ENCODE results near the gene EHBP1L1.

Gene EHBP1L1

DNA sequence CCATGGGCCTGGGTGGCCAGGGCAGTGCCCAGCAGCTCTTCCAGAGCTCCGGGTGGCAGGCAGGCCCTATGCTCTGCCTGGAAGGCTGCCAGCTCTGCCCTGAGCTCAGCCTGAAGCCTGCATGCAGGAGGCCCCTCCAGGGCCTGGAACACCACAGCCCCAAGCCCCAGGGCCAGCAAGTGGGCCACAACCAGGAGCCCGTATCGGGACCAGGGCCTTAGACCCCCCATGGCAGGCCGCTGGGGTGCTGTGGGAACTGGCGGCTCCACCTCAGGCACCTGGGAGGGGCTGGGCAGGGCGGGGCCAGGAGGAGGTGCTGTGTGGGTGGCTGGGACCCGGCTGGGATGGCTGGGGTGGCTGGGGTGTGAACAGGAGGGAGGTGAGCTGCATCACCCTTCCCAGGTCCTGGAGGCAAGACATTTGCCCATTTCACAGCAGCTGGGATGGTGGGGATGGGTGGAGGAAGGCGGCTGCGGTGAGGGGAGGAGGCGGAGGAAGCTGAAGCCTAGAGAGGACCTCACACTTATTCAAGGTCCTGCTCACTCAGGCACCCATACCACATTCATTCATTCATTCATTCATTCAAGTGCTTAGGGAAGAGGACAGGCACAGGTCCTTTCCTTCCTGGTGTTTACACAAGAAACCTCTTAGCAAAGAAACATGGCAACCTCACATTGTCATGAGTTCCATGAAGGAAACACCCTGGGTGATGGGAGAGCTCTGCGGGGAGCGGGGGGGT, 19.9 kb downstream of the EHBP1L1 start, which contains the start of gene KCNK7:
KCNK7 (minus strand) TSS at position 258 of the 739 bp plus-strand sequence; CDS start at position 230, 28 bp downstream.
- DNase-seq, result no peak

DNA sequence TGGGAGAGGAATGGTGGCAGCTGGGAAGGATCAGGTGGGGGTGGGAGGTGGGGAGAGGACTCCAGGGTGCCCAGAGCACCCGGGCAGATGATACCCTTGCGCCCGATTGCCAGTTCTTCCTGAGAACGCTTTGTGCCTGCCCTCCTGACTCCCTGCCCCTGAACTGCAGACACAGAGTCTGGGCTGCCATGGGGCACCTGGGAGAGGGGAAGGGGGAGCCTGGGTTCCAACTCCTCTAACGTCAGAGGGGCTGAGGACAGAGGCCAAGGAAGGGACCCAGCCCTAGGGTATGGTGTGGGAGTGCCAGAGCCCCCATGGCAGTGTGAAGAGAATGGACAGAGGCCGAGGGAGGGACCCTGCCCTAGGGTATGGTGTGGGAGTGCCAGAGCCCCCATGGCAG, 20.7 kb downstream of the EHBP1L1 start:
- no peak for DNase-seq

DNA sequence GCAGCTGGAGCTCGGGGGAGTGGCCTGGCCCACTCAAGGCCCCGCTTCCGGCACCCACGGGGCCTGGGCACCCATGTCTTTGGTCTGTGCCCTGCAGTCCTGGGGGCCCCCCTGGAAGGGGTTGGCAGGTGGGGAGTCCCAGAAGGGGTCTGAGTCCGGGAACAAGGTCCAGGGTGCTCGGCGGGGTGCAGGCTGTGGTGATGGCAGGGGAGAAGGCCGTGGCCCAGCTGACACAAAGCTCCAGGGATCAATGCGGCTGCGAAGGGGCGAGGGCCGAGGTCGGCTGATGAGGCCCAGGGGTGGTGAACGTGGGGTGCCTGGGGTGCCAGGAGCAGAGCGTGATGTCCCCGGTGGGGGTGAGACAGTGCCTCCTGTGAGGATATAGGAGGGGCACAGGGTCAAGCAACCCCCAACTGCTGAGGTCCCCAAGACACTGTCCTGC, 22.4 kb downstream of the EHBP1L1 start:
- no peak for DNase-seq

DNA sequence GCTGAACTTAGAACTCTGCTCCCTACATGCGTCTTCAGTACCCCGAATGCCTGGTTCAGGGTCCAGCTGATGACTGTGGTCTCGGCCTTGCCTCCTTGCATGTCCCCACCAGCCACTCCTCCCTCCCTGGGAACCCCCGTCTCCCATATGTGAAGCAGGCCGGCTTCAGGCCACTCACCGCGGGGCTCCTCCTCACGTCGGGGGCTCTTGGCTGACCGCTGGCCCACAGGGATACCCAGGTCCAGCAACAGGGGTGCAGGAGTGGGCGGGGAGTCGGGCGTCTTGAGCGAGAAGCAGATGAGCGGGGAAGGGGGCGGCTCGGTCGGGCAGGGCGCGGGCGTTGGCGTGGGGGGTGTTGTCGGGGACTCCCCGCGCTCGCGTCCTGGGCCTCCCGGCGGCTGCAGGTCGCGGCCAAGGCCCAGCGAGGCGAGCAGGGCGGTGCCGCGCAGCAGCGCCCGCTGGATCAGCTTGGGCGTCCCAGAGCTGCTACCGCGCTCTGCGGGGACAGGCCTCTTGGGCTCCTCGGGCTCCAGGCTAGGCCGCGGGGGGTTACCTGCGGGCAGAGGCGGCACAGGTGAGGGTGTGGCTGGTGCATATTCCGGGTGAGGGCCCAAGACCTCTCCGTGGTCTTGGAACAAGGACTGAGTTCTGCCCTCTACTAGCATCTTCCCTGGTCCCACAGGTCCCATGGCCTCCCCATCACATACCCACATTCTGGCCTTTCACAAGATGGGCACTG, 23.5 kb downstream of the EHBP1L1 start:
- no peak for DNase-seq

DNA sequence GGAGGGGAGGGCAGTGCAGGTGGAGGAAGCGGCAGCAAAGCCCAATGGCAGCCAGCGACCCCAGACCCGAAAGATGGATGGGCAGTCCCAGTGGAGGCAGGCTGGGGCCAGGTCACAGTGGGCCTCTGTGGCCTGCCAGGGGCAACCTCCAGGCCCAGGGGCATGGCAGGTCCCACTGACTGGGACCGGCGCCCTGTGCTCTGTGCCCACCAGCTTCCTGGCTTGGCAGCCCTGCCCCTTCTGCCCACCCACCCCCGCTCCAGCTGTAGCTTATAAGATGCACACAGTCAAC, 24.0 kb downstream of the EHBP1L1 start:
- DNase-seq, result no peak

DNA sequence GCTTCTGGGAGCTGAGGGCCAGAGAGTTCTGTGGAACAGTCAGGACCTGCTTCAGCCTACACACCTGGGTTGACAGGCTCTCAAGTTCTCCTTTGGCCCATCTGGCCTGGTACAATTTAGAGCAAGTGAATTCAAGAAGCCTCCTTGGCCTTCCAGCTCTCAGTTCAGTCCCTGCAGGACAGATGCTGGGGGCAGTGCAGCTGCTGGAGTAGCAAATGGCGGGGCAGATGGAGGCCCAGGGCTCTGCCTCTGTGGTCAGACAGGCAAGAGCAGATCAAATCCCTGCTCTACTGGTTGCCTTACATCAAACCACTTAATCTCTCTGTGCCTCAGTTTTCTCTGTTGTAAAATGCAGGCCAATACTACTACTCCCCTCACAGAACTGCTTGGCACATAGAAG, 28.4 kb downstream of the EHBP1L1 start:
- no peak for DNase-seq

DNA sequence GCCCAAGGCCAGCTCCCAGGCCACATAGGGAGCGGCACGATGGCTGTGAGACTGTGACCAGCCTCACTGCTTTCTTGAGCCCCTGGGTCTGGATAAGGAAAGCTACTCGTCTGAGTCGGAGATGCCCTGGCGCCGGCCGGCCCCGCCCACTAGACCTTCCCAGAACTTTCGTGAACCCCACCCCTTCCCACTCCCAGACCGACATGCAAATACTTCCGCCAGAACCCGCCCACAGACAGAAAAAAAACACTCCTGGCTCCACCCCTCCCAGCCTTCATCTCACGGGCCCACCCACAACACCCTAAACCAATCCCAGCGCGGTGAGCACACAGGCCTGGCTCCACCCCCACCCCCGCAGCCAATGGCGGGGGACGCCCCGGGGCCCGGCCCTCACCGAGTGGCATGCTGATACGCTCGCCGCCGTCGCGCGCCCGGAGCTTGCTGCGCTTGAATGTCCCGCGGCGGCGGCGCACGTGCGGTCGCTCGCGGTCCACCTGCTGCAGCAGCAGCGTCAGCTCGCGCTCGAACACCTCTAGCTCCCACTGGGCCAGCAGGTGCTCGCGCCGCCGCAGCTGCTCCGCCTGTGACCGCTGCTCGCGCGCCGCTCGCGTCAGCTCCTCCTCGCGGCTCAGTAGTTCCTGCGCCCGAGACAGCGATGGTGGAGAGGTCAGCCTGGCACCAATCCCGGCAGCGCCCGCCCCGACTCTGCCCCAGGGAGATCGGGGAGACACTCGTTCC, 31.2 kb downstream of the EHBP1L1 start:
- DNase-seq, result peak; percentile 96

DNA sequence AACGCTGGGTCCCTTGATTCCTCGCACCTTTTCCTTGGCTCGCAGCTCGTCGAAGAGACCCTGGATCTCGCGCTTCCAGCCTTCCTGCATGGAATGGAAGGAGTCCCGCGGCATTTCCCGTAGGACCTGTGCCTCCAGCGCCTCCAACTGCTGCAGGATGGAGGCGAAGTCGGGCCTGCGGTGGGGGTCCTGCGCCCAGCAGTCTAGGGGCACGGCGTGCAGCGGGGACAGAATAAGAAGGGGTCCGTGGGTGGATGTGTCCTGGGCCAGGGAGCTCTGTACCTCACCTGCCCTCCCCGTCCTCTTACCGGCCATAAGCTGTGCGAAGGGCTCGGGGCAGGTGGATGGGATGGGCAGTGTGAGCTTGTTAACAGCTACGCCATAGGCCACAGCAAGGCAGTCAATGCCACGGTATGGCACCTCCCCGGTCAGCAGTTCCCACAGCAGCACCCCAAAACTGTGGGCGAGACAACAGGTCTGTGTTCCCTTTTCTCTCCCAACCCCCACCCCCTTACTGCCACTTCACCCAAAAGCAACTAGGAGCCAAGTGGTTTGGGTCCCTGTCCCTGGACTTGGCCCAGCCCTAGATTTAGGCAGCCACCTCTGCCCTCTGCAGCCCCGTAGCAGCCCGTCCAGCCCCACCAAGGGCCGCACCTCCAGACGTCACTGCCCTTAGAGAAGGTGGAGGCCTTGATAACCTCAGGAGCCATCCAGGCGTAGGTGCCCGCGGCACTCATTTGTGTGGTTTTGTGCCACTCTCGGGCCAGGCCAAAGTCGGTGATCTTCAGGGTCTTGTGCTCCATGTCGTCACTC, 32.0 kb downstream of the EHBP1L1 start:
- no peak for DNase-seq

DNA sequence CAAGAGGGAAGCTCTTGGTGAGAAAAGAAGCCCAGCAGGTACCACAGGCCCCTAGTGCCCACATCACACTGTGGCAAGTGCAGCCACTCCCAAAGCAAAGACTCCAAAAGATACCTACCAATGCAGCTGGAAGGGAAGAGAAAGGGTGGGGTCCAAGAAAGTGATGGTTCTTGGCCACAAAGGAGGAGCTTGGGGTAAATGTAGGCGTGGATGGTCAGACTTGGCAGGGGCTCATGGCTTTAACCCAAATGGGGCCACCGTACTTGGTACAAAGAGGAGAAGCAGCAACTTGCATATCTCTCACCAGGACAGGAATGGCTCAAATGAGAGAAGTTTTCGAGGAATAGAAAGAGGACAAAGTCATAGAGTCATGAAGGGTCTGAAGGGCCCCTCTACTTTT, 33.4 kb downstream of the EHBP1L1 start:
- DNase-seq, result no peak

DNA sequence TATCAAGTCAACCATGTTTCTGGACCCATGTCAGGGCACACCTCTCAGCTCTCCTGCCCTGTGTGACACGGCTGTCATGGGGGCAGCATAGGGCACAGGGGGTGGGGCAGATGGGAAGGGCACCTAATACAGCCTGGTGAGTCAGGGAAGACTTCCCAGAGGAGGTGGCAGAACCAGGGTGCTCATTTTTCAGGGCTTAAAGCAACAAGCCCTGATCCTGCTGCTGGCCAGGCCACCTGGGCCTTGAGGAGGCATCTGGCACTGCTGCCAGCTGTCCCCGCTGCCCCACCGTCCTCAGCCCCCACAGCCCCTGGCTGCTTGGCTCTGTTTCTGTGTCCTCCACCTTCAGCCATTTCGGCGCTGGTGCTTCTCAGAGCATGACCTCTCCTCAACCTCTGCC, 33.8 kb downstream of the EHBP1L1 start:
- DNase-seq, result no peak

DNA sequence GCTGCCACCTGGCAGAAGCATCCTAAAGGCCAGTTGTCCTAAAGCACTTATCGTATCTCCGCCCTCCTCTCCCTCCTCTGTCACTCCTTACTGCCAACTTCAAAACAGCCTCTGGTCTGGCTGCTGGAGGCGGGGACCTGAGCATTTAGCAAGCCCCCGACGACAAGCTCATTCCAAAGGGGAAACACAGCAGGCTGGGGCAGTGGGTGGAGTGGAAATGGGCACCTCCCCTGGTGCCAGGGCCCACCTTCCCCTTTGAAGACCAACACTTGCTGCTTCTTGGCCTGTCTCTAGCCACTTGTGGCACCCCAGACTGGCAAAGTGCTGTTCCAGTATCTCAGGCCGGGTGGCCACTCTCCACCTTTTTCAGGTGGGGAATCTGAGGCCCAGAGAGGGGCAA, 34.6 kb downstream of the EHBP1L1 start:
- no peak for DNase-seq

DNA sequence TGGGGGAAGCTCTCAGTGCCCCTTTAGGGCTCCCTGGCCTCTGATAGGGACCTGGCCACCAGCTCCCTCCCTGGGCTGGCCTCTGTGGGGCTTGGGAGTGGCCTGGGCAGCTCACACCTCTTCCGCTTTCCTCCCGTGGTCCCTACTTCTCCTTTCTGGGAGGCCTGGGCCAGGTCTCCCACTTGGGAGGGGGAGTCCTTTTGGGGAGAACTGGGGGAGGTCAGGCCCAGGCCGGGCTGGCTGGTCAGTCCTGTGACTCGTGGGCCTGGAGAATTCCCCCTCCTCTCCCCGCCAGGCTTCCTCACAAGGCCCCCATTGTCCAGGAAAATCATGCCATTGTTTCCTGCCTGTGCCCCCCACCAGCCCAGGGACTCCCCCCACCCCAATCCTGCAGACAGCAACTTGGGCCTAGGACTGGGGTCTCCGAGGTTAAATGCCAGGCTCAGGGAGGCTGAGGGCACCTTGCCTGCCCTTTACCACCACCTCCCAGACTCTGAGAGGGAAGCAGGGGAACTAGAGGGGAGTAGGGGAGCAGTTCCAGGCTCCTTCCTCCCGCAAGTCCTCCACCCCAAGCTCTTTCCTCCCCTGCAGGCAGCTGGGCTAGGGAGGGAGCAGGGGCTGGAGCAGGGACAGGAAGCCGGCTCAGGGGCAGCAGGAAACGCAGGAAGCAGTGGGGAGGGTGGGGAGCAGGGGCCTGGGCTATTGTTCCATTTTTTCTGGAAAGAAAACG, 35.3 kb downstream of the EHBP1L1 start:
- DNase-seq, result no peak

DNA sequence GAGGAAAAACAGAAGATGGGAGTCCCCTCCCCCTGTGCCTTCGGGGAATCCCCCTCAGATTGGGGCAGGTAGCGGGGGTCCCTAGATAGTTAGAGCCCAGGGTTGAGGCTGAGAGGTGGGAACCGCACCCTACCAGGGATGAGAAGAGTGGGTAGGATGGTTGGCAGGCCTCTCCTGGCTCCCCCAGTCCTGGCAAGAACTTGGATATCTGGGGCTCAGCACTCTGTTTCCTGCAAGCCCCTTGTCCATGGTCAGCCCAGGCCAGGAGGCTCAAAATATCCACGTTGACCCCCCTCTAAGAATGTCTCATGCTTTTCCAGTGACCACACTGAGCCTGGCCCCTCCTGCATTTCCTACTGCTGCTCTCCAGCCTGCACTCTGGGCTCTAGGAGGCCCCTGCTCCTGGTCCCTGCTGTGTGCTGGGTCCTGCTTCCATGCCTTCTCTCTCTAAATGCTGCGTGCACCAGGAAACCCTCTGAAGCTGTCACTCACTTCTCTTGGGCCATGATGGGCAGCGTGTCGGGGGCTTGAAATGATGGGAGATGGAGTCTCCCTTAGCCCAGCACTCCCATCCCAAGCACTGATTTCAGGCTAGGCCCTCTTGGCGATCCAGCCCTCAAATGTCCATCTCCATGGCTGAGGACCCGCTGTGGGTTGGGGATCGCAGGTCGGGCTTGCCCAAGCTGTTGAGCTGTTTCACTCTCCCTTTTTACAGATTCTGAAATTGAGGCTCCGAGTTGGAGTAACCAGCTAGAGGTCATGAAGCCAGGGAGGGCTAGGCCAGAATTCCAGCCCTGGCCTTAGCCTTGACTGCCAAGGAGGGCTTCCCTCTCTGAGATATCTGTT, 36.1 kb downstream of the EHBP1L1 start:
- DNase-seq, result peak; percentile 27

DNA sequence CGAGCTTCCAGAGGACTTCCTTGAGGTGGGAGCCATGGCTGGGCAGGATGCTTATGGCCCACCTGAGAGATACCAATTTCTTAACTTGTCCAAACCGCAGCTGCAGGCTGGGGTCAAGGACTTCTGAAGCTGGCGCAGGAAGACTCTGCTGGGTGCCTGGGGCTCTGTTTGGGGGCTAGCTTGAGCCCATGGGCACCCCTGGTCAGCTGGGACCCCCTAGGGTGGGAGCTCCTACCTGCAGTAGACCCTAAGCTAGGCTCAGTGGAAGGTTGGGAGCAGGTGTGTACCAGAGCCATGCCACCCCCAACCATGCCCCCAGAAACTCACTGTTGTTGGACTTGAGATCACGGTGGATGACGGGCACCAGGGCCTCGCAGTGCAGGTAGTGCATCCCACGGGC, 36.8 kb downstream of the EHBP1L1 start:
- no peak for DNase-seq

DNA sequence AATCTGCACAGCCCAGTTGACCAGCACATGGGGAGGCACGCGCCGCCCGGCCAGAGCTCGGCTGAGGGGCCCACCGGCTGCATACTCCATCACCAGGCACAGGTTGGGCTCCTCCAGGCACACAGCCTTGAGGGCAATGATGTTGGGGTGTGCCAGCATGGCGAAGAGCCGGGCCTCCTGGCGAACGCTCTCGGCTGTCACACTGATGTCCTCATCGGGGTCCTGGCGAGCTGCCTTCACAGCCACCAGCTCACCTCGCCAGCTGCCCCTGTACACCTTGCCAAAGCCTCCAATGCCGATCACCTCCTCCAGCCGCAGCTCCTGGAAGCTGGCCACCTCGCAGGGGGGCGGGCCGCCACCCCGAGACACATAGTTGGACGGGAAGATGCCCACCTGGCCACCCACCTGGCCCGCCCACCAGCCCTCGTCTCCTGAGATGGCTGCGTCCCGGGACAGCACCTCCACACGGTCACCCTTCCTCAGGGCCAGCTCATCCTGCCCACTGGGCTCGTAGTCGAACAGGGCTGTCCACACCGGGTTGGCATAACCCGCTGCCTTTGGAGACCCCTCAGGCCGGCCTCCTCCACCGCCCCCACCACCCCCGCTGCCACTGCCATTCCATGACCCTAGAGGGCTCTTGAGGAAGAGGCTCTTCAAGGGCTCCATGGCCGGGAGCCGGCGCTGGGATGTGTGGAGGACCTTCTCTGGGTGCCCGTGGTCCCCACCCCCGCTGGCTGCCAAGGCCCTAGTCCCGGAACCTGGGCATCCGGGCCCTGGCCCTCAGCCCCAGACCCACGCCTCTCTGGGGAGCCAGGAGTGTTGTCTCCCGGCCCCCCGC, 37.5 kb downstream of the EHBP1L1 start:
- DNase-seq, result no peak

DNA sequence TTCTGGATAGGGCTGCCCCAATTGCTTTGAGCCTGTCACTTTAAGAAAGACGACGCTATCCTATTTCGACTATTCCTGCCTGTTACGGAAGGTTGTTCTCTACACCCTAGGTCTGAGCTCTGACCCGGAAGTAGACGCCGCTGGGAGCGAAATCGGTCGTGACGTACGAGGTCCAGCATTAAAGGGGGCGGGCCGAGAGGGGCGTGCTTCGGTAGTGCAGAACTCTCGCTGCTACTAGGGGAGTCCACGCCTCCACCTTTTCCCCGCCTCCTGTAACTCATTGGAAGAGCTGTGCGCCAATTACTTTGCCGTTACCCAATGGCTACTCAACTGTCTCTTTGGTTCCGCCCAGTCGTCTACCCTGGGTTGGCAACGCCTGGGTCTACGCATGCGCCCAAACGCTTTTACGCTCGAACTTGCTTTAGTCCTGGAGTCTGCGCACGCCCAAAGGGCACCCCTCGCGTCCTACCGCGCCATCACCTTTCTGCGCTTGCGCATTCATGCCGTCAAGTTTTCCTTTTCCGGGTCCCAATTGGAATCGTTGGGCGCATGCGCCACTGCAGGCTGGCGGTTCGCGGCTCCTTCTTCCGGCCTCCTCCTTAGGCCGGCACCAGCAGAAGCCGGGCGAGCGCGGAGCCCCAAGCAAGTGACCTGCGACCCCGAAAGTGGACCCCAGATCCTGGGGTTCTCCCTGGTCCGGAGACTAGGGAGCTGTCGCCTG, 39.5 kb downstream of the EHBP1L1 start, which contains the start of gene PCNX3:
PCNX3 (plus strand) TSS at position 548 of the 721 bp plus-strand sequence. CDS start 536 bp downstream, outside the sequence.
- DNase-seq, result peak; percentile 100

DNA sequence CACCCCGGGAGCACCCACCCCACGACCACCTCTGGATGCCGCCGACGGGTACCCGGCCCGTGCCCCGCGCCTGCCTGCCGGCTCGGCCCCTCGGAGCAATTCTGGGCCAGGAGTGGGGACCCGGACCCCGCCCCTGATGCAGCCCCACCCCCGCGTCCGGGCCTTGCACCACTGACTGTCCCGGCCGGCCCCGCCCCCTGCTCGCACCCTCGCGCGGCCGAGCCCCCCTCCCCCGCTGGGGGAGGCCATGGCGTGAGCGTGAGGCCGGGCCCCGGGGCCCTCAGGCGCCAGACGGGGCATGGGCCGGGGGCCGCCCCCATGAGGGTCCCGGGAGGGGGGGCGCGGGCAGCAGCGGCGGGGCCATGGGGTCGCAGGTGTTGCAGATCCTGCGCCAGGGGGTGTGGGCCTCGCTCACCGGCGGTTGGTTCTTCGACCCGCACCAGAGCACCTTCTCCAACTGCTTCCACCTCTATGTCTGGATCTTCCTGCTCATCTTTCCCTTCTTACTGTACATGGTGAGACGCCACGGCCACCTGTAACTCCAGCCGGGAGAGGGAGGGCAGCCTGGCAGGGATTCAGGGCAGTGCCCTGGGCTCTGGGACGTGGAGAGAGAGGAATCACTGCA, 40.2 kb downstream of the EHBP1L1 start:
- no peak for DNase-seq

DNA sequence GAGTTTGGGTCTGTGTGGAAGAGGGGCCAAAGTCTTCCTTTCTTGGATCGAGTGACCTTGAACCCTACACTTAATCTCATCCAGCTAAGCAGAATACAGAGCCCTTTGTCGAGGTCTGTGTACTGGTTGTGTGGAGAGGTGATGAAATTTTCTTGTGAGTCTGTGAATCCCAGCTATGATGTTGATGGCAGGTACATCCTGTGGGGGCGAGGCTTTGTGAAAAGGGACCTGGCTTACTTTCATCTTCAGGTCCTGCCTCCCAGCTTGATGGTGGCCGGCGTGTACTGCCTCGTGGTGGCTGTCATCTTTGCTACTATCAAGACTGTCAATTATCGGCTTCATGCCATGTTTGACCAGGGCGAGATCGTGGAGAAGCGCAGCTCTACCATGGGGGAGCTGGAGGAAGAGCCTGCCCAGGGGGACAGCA, 40.7 kb downstream of the EHBP1L1 start:
- no peak for DNase-seq

All from fibroblast of upper back skin (primary cell).